Activated T-helper 17 cell treated with anti-CD3 and anti-CD28 coated beads, Interleukin-2, amount 50 U/mL, for 72 hours (primary cell): ENCODE results near the gene PCP4L1. TPM values are rescaled to one million over a fixed set of nuclear protein-coding genes. Genes with fewer than 3 reads are reported as not detected.
A peak's percentile ranks its signal among the peaks of the same experiment; 100 is the strongest.

Source experiments
- ATAC-seq: fragments of 150-1000 bp; cut with Tn5 transposase; replicated peaks from 2 replicates; pipeline ENCODE4 v1.10.0; 2021; ENCODE audit warnings: mild to moderate bottlenecking, moderate library complexity
- H3K27ac Mint-ChIP-seq: one replicate; pipeline ENCODE4 v1.8.0; 2022; ENCODE audit warnings: mixed read lengths
- H3K27me3 Mint-ChIP-seq: one replicate; pipeline ENCODE4 v1.8.0; 2022; ENCODE audit warnings: mixed read lengths
- H3K36me3 Mint-ChIP-seq: one replicate; pipeline ENCODE4 v1.8.0; 2022; ENCODE audit warnings: low read depth, mild to moderate bottlenecking, mixed read lengths
- H3K4me1 Mint-ChIP-seq: one replicate; pipeline ENCODE4 v1.8.0; 2022; ENCODE audit warnings: mixed read lengths
- H3K4me3 Mint-ChIP-seq: one replicate; pipeline ENCODE4 v1.8.0; 2022; ENCODE audit warnings: mild to moderate bottlenecking, mixed read lengths
- H3K9me3 Mint-ChIP-seq: one replicate; pipeline ENCODE4 v1.8.0; 2022; ENCODE audit warnings: mixed read lengths
- total RNA-seq, 2 donors: library from RNA; stranded (reverse); gene quantifications; one replicate each; pipeline ENCODE4 v1.2.3, GENCODE V29; 2022

Gene PCP4L1
- total RNA-seq, 2 donors from 2014 or later = 0.86 to 0.90 TPM

DNA sequence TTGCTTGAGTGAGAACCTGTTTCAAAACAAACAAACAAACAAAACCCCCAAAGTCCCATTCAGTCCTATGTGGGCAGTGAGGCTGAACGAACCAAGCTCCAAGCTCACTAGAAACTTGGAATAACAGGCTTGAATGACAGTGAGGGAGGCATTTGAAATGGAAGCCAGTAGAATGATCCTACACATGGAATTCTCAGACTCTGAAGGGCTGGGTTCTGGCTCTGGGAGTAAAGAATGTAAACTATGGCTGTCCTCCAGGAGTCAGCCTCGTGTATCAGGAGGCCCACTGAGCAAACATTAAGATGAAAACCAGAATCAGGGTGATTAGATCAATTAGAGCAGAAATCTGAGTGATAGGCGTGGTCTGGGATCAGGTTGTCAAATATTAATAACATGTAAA lies 14.9 kb downstream of the PCP4L1 start:
- Mint-ChIP-seq H3K4me1 (no peaks in the 10 kb centered on the region), H3K27me3 (peaks cover 11% of the 10 kb centered on the region), H3K27ac (no peak overlapping the region), H3K36me3 (no peaks in the 10 kb centered on the region), H3K9me3 (no peaks in the 10 kb centered on the region), H3K4me3 (no peak overlapping the region)
- no peak for ATAC-seq

DNA sequence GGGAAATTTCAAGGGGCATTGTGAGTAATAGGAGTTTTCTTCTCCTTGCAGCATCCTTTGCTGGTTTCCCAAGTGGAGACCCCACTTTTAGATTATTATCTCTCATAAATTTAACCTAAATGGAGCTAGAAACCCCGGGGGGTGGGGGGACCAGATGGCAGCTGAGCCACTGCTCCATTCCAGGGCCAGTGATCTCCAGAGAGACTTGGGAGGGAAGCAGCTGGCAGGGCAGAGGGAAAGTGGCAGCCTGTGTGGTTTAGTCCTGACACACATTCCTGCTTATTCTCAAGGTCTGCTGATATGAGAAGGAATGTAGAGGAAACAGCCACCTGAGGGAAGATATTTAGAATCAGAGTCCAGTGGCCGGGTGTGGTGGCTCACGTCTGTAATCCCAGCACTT lies 16.3 kb downstream of the PCP4L1 start:
- Mint-ChIP-seq H3K36me3 (no peaks in the 10 kb centered on the region), H3K27me3 (peaks cover 11% of the 10 kb centered on the region), H3K9me3 (no peaks in the 10 kb centered on the region), H3K4me1 (no peaks in the 10 kb centered on the region), H3K4me3 (no peak overlapping the region), H3K27ac (no peak overlapping the region)
- ATAC-seq = no peak

DNA sequence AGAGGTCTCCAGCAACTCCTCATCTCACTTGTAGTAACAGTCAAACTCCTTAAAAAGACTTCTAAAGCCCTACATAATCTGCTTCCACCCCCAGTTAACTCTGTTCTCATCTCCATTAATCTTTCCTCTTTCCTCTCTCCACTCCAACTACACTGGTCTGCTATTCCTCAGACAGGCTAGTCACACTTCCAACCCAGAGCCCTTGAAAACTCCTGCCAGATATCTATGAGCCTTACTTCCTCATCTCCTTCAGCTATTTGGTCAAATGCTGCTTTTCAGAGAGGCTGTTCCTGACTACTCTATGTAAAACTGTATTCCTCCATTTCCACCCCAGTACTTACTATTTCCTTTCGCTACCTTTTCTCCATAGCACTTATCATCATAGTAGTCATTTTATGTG lies 24.4 kb downstream of the PCP4L1 start:
- Mint-ChIP-seq H3K4me3 (no peak overlapping the region), H3K36me3 (no peaks in the 10 kb centered on the region), H3K27me3 (peaks cover 4% of the 10 kb centered on the region), H3K9me3 (no peaks in the 10 kb centered on the region), H3K27ac (no peak overlapping the region), H3K4me1 (no peaks in the 10 kb centered on the region)
- ATAC-seq = no peak

DNA sequence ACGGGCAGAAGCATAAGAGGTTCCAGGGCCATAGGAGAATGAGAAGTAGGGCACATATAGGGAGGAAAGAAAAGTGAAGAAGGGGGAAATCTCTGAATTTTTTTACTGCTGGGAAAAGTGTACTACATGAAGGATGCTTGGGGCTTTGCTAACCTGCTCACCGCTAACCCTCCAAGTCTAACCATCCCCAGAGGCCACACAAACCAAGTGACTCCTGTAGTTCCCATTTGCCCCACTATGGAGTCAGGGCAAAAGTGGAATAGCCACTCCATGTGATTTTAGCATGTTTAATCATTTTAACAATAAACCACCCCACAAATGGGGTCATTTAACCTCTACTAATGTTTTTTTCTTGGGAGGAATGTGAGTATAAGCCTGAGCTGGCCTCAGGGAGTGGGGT lies 26.6 kb downstream of the PCP4L1 start:
- Mint-ChIP-seq H3K4me1 (no peaks in the 10 kb centered on the region), H3K36me3 (no peaks in the 10 kb centered on the region), H3K27me3 (peaks cover 4% of the 10 kb centered on the region), H3K4me3 (no peak overlapping the region), H3K9me3 (no peaks in the 10 kb centered on the region), H3K27ac (no peak overlapping the region)
- ATAC-seq = no peak

DNA sequence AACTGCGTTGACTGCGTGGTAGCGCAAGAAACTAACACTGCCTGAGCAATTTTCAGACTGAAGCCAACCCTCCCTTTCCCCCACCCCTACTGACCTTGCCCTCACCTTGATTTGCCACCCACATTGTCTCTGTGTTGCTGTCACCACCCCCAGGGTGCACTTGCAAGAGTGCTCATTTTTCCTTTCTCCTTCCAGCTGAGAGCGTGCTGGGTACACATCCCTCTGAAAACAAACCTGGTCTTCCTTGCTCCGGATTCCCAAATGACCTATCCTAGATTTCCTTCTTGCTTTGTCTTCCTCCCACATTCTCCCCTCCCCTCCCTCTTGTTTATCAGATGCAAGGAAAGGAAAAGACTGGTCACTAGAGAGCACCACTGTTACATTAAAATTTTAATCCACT lies 27.0 kb downstream of the PCP4L1 start:
- H3K9me3 Mint-ChIP-seq = no peaks in the 10 kb centered on the region
- H3K27me3 Mint-ChIP-seq = peaks cover 4% of the 10 kb centered on the region
- H3K36me3 Mint-ChIP-seq = no peaks in the 10 kb centered on the region
- ATAC-seq = no peak
- H3K4me3 Mint-ChIP-seq = no peak overlapping the region
- H3K4me1 Mint-ChIP-seq = no peaks in the 10 kb centered on the region
- no peak overlapping the region for H3K27ac Mint-ChIP-seq

DNA sequence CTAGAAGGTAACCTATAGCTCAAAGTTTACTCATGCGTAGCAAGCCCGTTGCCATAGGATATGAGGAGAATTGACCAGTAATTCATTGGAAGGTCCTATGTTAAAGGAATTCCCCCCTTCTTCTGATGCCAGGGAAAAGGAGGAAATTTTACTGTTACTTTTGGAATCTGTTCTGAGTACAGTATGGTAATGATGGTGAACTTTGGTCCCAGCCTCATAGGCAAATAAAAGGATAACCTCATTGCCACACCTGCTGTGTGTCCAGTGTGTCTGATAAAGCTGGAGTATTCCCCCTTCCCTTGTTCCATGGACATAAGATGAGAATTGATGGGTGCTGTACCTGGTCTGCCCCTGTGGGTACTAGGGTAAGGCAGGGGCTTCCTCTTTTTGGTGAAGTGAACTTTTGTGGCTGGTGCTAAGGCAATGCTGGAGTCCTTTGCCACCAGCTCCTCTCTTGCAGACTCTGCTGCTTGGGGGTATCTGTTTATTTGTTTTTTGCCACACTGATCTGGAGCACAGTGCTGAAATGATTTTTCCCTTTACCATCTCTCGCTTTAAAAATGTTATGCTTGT lies 29.0 kb downstream of the PCP4L1 start:
- peaks cover 4% of the 10 kb centered on the region for H3K27me3 Mint-ChIP-seq
- H3K4me3 Mint-ChIP-seq = no peak overlapping the region
- ATAC-seq = no peak
- H3K36me3 Mint-ChIP-seq = no peaks in the 10 kb centered on the region
- H3K4me1 Mint-ChIP-seq = no peaks in the 10 kb centered on the region
- H3K27ac Mint-ChIP-seq = no peak overlapping the region
- H3K9me3 Mint-ChIP-seq = no peaks in the 10 kb centered on the region

DNA sequence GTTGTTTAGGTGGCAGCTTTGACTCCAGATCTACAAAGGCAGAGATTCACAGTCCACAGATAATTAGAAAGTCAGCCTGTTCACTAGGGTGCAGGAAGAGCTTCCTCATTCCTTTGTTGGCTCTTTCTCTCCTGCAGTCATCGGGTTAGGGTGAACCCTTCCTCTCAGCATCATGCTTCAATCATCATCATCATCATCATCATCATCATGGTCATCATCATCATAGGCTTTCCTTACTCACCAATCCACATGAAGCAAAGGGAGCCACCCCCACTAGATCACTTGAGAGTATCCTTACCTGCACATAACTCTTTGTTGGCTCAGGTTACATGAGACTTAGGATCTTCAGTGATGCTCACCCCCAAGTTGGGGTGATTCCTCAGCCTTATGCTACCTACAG lies 32.2 kb downstream of the PCP4L1 start:
- H3K27ac Mint-ChIP-seq = no peak overlapping the region
- ATAC-seq = no peak
- H3K4me3 Mint-ChIP-seq = no peak overlapping the region
- H3K4me1 Mint-ChIP-seq = no peaks in the 10 kb centered on the region
- no peaks in the 10 kb centered on the region for H3K9me3 Mint-ChIP-seq
- H3K36me3 Mint-ChIP-seq = no peaks in the 10 kb centered on the region
- peaks cover 4% of the 10 kb centered on the region for H3K27me3 Mint-ChIP-seq

DNA sequence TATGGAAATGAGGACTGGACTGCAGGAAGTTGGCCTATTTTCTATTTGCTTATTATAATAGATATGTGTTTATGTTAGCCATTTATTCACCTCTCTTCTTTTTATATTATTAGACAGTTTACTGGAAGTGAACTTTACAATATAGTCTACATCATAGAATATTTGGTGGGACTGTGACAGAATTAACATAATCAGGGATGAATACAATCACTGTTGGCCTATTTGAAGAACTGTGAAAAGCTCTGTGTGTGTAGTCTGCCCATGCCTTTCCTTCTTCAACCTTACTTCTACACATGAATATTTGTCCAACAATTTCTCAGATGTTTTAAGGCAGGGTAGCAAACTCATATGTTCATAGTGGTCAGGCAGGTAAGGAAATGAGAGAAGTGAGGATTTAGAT lies 38.9 kb downstream of the PCP4L1 start:
- peak overlapping the region; percentile 47 for H3K27ac Mint-ChIP-seq
- no peak for ATAC-seq
- no peaks in the 10 kb centered on the region for H3K9me3 Mint-ChIP-seq
- H3K36me3 Mint-ChIP-seq = peaks cover 4% of the 10 kb centered on the region
- H3K27me3 Mint-ChIP-seq = no peaks in the 10 kb centered on the region
- H3K4me3 Mint-ChIP-seq = no peak overlapping the region
- peaks cover 5% of the 10 kb centered on the region for H3K4me1 Mint-ChIP-seq

DNA sequence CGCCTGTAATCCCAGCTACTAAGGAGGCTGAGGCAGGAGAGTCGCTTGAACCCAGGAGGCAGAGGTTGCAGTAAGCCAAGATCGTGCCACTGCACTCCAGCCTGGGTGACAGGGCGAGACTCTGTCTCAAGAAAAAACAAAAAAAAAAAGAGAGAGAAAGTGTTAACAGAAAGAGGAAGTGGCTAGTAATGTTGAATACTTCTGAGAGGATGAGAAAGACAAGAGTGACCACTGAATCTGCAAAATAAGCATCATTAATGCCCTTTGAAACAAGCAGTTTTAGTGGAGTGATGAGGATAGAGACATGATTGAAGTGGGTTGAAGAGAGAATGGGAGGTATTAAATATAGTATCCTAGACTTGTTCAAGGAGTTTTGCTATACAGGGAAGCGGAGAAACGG lies 39.6 kb downstream of the PCP4L1 start:
- Mint-ChIP-seq H3K4me1 (peaks cover 5% of the 10 kb centered on the region), H3K4me3 (no peak overlapping the region), H3K36me3 (peaks cover 10% of the 10 kb centered on the region), H3K9me3 (no peaks in the 10 kb centered on the region), H3K27me3 (no peaks in the 10 kb centered on the region), H3K27ac (peak overlapping the region; percentile 47)
- no peak for ATAC-seq

DNA sequence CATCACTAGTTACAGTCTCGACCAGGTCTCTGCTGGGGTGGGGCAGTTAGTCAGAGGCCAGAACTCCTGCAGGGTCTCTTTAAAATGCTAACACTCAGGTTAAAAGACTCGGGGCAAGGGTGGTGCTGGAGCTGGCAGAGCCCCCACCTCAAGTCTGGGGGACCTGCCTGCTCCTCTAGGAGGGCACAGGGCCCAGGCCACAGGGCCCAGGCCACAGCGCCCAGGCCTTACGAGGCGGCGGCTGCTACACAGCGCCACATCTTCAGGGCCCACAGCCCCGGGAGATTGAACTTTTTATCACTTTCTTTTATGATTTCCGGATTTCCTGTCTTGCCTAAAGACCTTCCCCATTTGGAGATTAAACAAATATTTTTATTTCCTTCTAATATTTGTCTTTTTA lies 40.8 kb downstream of the PCP4L1 start:
- ATAC-seq = no peak
- H3K4me1 Mint-ChIP-seq = peaks cover 6% of the 10 kb centered on the region
- no peaks in the 10 kb centered on the region for H3K27me3 Mint-ChIP-seq

DNA sequence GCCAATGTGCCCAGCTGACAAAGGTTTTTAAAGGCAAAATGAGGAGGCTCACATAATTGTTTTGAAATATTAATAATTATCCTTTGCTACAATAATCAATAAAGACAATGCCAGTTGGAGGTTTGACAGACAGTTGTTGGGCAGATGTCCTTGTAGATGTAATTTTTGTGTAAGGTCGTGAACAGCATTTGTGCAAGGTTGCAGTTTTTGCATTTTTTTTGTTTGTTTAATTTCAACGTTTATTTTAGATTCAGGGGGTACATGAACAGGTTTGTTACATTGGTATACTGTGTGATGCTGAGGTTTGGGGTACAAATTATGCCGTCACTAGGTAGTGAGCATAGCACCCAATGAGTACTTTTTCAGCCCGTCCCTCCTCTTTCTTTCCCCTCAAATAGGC lies 41.9 kb downstream of the PCP4L1 start:
- no peak for ATAC-seq
- no peaks in the 10 kb centered on the region for H3K9me3 Mint-ChIP-seq
- H3K4me1 Mint-ChIP-seq = peaks cover 14% of the 10 kb centered on the region
- H3K27ac Mint-ChIP-seq = no peak overlapping the region
- no peak overlapping the region for H3K4me3 Mint-ChIP-seq
- peaks cover 17% of the 10 kb centered on the region for H3K36me3 Mint-ChIP-seq
- no peaks in the 10 kb centered on the region for H3K27me3 Mint-ChIP-seq

More for the DNA sequence above, 40.8 kb downstream of the PCP4L1 start:
- no peaks in the 10 kb centered on the region for H3K9me3 Mint-ChIP-seq
- no peak overlapping the region for H3K27ac Mint-ChIP-seq
- peaks cover 17% of the 10 kb centered on the region for H3K36me3 Mint-ChIP-seq
- H3K4me3 Mint-ChIP-seq = no peak overlapping the region

DNA sequence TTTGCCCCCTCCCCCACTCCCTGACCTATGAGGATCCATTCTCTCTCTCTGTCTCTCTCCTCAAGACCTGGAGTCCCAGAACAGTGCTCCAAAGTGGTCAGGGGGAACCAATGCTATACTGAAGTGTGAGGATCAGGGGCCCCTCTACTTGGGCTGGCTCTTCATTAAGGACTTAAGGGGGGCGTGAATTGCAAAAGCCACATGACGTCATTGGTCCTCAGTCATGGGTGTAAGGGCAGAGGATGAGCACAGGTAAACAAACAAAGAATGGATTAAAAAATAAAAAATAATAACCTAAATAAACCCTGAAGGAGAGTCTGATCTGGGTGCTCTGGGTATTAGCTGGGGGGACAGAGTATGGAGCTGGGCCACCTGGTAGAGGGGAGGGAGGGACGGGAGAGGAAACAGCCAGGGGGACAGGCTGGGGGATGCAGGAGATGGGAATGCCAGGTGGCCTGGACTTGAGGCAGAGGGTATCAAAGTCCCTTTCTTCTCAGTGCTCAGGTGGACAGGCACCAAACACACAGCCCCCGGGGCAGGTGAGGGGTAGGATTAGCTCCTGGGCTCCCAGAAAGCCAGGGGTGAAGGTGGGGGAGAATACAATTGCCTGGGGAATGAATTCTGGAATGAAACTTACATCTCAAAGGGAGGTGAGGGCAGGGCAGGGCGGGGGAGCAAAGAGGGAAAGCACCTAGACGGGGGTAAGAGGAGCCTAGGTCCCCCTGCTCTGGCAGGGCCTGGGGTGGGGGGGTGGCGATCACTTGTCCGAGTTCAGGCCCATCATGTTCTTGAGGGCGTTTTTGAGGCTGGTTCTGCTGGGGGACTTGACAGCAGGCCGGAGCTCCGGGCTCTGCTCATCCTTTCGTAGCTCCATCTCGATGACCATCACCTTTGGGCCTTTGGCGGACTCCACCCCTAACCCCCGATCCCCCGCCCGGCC lies 46.7 kb downstream of the PCP4L1 start:
- H3K27me3 Mint-ChIP-seq = no peaks in the 10 kb centered on the region
- H3K36me3 Mint-ChIP-seq = peaks cover 23% of the 10 kb centered on the region
- H3K4me3 Mint-ChIP-seq = peak overlapping the region; percentile 96
- peak overlapping the region; percentile 96 for H3K27ac Mint-ChIP-seq
- ATAC-seq = peak; percentile 13
- no peaks in the 10 kb centered on the region for H3K9me3 Mint-ChIP-seq
- H3K4me1 Mint-ChIP-seq = peaks cover 8% of the 10 kb centered on the region

DNA sequence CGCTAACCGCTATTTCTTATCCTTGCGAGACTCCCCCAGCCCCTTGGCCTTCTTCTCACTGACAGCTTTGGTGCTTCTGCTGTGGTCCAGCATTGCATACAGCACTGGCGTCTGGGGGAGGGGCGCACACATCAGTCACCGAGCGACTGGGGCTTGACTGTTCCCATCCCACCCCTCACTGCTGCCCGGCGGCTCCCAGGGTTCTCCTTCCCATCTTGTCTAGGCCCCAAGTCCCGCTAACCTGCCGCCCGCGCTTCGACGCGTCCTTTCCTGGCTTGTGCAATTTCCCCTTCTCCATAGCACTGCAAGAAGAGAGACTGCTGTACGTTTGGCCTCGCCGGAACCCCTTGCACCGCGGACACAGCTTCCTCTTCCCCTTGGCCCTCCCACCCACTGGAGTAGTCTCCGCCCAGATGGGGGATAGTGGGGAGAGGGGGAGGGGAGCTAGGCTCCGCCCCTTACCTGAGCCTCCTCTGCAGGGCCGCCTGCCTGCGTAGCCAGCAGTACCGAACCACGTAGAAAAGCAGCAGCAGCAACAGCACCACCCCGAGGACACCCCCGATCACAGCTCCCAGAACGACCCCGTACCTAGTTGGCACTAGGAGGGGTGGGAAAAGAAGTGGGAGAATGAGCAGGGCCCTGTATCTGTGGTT lies 47.4 kb downstream of the PCP4L1 start:
- H3K9me3 Mint-ChIP-seq = no peaks in the 10 kb centered on the region
- H3K4me3 Mint-ChIP-seq = peak overlapping the region; percentile 96
- peak; percentile 98 for ATAC-seq
- H3K27ac Mint-ChIP-seq = peak overlapping the region; percentile 96
- peaks cover 8% of the 10 kb centered on the region for H3K4me1 Mint-ChIP-seq
- no peaks in the 10 kb centered on the region for H3K27me3 Mint-ChIP-seq
- peaks cover 19% of the 10 kb centered on the region for H3K36me3 Mint-ChIP-seq

DNA sequence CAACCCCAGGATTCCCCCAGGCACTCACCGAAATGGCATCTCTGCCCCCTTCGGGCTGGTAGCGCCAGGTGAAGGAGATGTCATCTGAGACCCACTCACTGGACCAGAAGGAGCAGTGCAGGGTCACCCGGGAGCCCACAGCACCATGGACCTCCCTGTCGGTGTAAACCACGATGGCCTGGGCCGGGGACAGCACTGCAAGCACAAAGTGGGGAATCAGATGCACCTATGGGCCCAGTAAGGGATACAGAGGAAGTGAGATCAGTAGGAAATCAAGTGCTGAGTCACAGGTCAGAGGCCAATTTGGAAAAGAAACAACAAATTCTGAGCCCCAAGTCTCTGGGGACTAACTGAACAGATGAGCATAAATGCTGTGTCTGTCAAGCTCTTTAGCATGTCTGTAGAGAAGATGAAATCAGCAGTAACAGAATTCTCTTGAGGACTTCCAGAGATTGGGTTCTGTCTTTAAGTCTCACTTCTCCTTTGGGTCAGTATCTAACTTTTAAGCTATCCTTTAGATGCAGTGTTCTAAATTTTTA lies 48.8 kb downstream of the PCP4L1 start:
- Mint-ChIP-seq H3K4me1 (peaks cover 8% of the 10 kb centered on the region), H3K9me3 (no peaks in the 10 kb centered on the region), H3K36me3 (peaks cover 19% of the 10 kb centered on the region), H3K27ac (peak overlapping the region; percentile 14), H3K4me3 (peak overlapping the region; percentile 96), H3K27me3 (no peaks in the 10 kb centered on the region)
- no peak for ATAC-seq
